Measurements from ENCODE around the gene LMOD3.

The LMOD3 gene

DNA sequence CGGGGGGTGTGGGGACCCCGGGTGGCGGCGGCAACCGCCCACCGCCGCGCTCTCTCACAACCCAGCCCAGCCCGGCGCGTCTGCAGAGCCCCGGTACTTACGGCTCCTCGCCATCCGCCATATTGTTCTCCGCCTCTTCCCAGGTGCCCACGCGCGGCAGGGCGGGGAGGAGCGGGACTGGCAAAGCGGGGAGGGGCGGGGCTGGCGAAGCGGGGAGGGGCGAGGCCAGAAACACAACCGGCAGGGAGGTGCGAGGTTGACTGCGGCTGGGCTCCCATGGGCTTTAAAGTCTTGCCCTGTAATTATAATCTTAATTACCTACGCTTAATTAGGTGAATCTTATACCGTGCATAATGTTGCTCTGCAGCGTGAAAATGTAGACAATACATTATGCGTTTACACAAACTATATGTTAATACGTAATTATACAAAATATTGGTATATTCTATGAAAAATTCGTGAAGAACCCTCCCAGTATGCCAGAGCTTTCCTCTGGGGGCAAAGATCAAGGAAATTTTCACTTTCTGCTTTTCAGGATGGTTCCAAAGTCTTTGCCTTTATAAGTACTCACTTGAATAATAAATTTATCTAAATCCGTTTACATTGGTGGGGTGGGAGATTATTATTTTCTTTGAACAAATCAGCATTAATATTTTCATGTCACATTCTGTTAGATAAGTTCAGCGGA, 42.0 kb downstream of the LMOD3 start, which contains the start of gene UBA3:
TSS of gene UBA3 (minus strand) at position 133 of the 688 bp plus-strand sequence. CDS start at position 121, 12 bp downstream.
- intact Hi-C loops (cut with DNase I) = no loop called here
- DNase-seq = peak; percentile 85 to 98 (median 95)

DNA sequence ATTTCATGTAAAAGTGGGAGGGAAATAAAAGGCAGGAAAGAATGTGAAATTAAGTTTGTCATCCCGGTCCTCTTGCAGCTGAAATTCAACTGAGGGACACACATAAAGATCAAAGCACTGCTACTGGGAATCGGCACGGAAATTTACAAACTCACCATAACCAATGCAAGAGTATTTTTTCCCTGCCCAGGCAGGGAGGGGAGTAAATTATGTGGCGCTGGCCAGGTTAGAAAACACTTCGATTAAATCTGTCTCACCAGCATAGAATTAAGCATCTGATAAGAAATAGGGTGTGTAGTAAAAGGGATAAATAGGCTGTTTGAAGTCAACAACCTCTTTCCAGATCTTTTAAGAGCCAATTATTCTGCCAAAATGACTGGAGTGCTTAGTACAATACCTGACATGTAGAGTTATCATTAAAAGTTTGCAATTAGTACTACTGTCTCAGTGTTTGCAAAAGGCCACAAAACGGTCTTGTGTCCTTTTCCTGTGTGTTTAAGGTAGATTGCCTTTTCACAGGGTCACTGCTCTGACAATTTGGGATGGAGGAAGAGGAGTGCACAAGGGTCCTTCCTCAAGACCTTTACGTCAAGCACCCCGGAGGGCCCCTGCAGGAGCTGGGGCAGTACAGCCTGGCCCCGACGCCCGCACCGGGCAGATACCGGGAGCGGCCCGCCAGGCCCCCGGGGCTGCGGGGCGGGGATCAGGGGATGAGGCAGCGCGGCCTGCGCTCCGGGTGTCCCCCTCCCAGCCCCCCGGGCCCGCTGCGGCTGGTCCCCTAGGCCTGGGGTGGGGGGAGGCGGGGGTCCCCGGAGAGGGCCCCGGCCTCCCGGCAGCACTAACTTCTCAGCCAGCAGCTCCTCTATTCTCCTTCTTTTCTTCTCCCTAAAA, 42.9 kb downstream of the LMOD3 start:
- DNase-seq = peak in 11 of 42 donors; percentile 18 to 50 (median 44)
- intact Hi-C loops (cut with DNase I) = no loop called here

DNA sequence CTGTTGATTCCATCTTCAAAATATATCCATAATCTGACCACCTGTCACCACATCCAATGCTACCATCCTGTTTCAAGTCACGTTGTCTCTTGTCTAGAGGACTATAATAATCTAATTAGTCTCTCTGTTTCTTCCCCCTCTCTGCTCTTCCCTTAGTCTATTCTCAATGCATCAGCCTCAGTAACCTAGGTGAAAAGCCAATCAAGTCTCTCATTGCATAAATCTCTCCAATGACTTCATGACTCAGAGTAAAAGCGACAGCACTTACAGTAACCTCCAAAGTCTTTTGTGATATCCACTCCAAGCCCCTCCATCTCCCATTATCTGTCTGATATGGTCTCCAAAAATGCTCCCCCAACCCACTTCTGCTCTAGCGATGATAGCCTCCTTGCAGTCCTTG, 49.5 kb downstream of the LMOD3 start:
- no peak for DNase-seq
- intact Hi-C loops (cut with DNase I) = no loop called here

DNA sequence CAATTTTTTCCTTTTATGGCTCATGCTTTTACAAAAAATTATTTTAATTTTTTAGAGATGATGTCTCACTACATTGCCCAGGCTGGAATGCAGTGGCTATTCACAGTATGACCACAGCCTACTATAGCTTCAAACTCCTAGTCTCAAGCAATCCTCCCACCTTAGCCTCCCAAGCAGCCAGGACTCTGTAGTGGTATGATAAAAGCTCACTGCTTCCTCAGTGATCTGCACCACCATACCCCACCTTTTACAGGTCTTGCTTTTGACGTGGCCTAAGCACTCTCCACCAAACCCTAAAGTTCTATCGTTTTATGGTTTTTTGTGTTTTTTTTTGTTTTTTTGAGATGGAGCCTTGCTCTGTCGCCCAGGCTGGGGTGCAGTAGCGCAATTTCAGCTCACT, 56.3 kb downstream of the LMOD3 start:
- intact Hi-C loops (cut with DNase I) = no loop called here
- no peak for DNase-seq

DNA sequence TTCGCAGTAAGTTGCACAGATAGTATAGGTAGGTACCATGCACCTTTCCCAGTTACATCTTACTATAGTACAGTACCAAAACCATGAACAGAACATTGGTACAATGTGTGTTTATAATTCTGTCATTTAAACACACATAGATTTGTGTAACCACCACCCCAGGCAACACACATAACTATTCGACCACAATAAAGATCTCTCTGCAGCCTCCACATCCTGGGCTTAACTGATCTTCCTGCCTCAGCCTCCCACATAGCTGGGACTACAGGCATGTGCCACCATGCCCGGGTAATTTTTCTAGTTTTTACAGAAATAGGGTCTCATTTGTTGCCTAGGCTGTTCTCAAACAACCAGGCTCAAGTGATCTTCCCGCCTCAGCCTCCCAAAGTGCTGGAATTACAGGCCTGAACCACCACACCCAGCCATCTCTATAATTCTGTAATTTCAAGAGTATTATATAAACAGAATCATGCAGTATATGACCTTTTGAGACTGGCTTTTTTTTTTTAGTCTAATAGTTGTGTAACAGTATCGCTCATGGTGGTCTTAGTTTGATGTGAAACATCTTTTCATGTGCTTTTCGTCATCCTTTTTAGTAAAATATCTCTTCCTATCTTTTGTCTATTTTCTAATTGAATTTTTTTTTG, 57.0 kb downstream of the LMOD3 start:
- intact Hi-C loops (cut with DNase I) = no loop called here
- DNase-seq = no peak

DNA sequence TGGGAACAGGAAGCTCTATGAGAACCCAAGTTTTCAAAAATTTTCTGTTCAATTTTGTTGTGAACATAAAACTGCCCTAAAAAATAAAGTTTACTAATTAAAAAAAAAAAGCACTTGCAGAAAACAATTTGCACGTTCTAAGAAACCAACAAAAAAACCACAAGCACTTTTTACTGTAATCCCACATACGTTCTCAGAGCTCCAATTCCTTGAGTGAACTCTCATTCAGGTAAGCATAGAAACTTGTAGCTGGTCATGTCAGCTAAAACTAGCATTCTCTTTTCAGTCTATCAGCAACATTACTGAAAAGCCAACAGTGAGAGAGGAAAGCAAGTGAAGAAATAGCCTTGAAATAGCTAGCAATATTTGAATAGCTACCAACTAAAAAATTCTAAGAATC, 58.8 kb downstream of the LMOD3 start:
- intact Hi-C loops (cut with DNase I) = no loop called here
- no peak for DNase-seq

DNA sequence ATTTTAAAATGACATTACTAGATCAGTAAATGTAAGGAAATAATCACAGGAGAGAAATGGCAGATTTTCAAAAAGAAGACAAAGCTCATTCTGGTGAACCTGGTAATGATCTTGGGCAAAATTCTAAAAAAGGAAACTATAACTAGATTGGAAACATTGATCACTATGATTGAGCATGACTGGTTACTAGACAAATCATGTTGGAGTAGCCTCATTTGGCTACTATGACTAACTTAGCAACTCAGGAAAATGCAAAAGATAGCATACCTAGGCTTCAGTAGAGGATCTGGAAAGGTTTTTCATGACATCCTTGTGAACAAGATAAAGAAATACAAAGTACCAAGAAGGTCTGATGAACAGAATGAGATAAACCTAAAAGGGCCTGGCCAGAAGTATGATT, 62.7 kb downstream of the LMOD3 start:
- intact Hi-C loops (cut with DNase I) = no loop called here
- no peak for DNase-seq

DNA sequence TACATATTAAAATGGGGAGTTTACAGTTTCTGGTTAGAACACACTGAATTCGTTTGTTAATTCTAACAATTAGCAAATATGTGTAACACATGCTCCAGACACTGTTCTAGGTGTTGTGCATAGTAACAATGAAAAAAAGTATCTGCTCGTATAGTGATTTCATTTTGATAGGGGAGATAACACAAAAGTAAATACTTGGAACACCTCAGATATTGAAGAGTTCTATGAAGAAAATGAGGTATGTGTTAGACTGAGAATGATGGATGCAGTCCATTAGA, 63.5 kb downstream of the LMOD3 start:
- DNase-seq = no peak
- intact Hi-C loops (cut with DNase I) = no loop called here

DNA sequence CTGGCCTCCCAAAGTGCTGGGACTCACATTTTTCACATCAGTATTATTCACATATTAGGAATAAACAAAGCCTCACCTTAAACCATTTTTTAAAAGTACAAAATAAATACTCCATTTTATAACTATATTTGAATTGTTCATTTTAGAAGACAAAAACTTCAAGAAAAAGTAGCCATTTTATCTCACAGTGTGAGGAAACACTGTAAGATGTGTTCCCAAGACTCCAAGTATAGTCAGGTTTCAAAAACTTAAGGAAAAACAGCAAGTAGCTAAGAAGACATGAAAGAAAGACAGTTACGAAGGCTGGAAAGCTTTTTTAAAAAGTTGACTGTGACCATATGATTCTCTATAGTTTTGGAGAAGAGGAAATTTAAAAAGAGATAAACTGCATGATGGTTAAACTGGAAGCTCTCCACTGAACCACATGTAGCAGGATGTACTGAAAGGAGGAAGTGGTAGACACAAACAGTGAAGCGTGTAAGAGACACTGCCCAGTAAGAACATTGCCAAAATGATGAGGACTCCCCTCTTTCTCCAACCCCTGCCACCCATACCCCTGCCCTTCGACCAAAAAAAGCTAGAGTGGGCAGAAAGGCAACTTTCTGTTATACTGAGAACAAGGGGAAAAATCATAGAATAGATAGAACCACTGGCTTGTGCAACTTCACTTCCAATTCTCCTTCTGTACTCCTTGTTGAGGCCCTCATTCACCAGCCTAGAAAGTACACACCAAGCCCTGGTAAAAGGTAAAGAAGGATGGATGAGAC, 64.0 kb downstream of the LMOD3 start:
- intact Hi-C loops (cut with DNase I) = no loop called here
- no peak for DNase-seq
